NK-92 treated with Interleukin-12 subunit alpha and Interleukin-12 subunit beta, amount 100 ng/mL, for 24 hours (cell line): Measurements from ENCODE around the gene TSPAN3.

Experiments used
- DNase-seq: peaks from one replicate; lab custom pipeline; 2025; lab: John Stamatoyannopoulos, UW

Gene TSPAN3

GRCh38 chr15:77070495-77071304, at the start of gene TSPAN3:
Gene TSPAN3 (minus strand): TSS chr15:77071109. CDS start chr15:77070954, 155 bp downstream.
- DNase-seq: peak; percentile 91

DNA sequence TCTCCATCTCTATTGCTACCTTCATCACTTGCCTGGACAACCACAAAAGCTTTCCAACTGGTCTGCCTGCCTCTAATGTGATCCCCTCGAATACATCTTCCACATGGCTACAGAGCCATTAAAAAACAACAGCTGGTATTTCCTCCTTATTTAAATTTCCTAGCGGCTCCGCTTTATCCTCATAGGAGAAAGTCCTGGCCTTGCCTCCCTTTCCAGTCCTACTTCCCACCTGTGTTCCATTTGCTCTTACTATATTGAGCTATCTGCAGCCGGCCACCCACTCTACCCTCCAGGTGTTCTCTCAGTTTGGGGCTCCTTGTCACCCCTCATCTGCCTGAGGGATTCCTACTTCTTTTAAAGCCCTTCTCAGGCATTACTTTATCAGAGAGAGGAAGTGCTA, 49.7 kb upstream of the TSPAN3 start:
- DNase-seq: no peak

DNA sequence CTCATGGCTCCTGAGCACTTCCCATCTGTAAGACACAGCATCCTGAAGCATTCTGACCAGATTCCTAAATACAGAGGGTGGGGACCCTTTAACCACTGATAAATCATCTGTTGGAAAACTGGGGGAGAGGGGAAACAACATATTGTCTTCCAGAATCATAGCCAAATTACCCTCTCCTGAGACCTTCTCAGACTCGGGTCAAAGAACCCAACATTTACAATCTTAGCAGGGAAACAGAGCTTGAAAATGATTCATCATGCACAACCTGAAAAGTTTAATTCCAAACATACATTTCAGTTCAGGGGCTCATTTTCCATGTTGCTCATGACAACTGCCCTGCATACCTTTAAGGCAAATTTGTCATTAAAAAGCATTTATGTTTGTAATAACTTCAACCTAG, 48.5 kb upstream of the TSPAN3 start:
- no peak for DNase-seq

DNA sequence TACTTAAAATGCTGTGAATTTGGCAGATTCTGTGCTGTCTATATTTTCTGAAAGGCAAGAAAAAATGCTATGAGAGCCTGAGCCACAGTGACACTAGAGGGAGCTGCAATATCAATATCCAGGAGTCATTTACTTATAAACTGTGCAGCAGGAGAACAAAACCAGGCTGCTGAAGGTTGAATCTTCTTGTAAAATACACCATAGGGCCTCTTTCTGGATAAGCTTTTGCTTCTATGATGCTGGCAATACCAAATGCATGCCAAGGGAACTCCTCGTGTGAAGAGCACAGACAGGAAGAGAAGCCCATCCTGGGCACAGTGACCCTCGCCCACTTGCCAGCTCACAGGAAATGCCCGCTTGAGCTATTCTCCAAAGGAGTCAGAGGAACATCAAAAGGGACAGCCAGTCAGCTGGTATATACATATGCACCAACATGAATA, 48.0 kb upstream of the TSPAN3 start:
- DNase-seq: no peak

DNA sequence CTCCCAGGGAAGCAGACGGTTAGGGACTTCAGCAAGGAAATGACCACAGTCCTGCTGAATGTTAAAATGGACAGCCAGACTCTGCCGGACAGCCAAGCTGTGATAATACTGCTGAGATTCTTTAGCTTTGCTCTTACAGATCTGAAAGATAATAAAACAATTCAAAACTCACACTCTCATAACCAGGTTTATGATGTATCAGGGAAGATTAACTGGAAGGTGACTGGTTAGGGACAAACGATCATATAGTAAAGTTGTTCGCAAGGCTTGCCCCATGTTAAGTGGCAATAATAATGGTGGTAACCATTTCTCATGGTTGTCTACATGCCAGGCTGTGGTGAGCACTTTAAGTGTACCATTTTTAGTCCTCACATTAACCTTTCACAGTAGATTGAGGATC, 44.3 kb upstream of the TSPAN3 start:
- DNase-seq: no peak

DNA sequence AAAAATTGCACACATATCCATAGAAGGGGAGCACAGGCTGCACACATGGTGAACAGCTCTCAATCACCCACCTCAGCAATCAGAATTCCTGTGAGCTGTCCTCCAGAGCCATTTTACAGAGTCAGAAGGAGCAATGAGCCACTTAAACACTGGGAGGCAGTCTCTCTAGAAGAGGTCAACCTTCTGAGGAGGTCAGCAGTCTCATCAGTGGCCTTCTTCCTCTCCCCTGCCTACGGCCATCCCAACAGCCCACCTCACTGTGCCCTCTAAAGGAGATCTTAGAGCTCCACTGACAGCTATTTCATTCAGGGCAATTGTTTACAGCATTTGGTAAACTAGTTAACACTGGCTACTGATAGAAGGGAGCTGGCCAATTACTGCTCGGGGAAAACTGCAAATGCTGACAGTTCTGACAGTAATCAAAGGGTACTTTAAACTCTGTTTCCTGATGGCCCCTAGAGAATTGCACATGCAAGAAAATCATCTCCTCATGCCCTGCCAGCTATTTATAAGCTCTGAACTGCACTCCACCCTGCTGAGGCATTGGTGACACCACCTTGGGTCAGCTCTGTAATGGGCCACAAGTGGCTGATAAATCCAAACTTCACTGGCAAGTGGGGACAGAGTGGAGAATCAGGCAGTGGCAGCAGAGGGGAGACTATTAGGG, 42.1 kb upstream of the TSPAN3 start:
- DNase-seq: no peak

- DNase-seq: no peak
Measured at GRCh38 chr15:77111789-77112188, 40.9 kb upstream of the TSPAN3 start.

DNA sequence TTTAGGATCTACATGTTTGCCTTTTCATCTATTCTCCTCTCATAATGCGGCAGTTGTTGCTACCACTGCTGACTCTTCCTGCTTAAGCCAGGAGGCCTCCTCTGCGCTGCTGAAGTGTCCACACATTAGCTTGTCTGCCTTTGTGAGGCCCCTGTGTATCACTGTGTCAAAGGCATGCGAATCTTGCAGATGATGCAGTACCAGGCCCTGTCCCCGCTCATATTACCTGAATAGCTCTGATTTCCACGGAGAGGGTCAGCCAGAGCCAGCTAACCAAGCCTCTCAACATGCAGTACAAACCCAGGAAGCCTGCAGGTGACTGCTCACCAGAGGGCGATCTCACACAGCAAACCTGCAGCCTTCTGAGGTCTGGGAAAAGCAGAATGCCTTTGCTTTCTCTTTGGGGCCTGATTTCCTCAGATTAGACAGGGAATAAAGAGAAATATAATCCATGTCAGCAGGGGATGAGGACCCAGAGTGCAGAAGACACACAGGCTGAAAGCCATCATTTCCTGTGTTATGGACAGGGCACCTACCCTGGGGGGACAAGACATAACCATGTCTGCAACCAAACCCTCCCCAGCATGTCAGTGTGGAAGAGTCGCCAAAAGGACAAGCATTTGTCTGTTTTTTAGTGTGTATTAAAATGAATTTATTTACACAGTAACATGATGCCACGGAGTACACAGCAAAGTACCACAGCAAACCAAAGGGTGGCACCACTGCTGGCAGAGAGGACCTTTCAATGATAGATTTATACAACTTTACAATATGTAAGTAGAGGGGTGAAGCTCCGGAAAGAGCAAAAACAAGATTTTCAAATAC, 36.8 kb upstream of the TSPAN3 start:
- DNase-seq: no peak

DNA sequence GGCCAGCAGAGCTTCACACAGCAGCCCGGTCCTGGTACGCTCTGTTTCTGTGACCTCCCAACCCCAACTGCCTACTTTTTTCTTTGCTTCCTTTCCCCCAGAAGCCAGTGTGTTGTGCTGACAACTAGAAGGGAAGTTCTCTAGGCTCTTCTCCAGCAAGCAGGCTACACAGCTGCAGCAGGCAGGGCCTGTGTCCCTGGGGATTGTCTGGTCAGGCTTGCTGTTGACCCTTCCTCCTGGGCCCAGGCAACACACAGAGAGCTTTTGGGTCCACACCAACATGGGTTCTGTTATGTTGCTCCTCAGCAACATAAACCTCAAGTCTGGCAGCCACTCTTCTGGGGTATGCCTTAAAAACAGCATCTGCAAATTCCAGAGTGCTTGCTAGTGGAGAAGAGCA, 36.2 kb upstream of the TSPAN3 start:
- no peak for DNase-seq

- no peak for DNase-seq
Measured at GRCh38 chr15:77104155-77104554, 33.2 kb upstream of the TSPAN3 start.

- no peak for DNase-seq
Measured at GRCh38 chr15:77099741-77100463, 29.0 kb upstream of the TSPAN3 start.

GRCh38 chr15:77098572-77098971, 27.7 kb upstream of the TSPAN3 start:
- no peak for DNase-seq

- DNase-seq: no peak
Measured at GRCh38 chr15:77097921-77098320, 27.0 kb upstream of the TSPAN3 start.

GRCh38 chr15:77097248-77097721, 26.4 kb upstream of the TSPAN3 start:
- DNase-seq: no peak

GRCh38 chr15:77096541-77096940, 25.6 kb upstream of the TSPAN3 start:
- no peak for DNase-seq

GRCh38 chr15:77096138-77096537, 25.2 kb upstream of the TSPAN3 start:
- DNase-seq: no peak

GRCh38 chr15:77094397-77095030, 23.6 kb upstream of the TSPAN3 start:
- DNase-seq: no peak

DNA sequence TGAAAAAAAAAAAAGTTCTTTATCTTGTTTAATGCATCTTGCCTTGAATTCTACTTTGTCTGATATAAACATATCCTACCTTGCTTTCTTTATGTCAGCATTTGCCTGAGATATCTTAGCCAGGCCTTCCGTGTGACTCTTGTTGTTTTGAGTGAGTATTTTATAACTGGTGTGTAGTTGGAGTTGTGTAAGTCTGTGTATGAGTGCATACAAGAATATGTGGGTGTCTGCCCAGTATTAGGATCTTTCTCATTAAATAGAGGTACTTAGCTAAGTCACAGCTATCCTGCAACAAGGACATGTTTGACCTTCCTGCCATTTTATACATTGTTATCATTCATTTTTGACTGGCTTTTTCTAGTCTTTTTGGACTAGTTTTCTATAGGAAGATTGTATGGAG, 22.5 kb upstream of the TSPAN3 start:
- no peak for DNase-seq

- DNase-seq: no peak
Measured at GRCh38 chr15:77091097-77091496, 20.2 kb upstream of the TSPAN3 start.

GRCh38 chr15:77087213-77087612, 16.3 kb upstream of the TSPAN3 start:
- no peak for DNase-seq

DNA sequence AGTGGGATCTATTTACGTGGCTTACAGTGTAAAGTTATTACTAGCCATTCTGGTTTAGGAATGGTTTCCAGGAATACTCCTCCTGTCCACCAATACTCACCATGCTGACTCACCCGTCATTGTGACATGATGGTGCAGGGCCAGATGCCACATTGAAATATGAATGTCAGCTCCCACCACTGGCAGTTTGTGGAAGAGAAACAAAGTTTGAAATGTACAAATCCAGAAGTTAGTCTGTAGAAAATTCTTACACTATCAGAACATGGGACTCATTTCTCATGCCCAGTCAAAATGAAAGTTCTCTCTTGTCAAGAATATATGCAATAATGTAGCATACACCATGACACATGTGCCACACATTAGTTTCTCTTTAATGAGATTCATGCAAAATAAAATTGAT, 14.4 kb upstream of the TSPAN3 start:
- DNase-seq: no peak
